Glomerular endothelial cell (primary cell): ENCODE results near the gene UNKL. TPM values are rescaled to one million over a fixed set of nuclear protein-coding genes. Genes with fewer than 3 reads are reported as not detected.

Experiments
- DNase-seq: peaks from one replicate; pipeline ENCODE4 v3.0.0-alpha.2; 2011; ENCODE audit warnings: low read depth, low spot score; ENCODE audit errors: extremely low read depth
- total RNA-seq: library from RNA; depleted of rRNA; stranded (reverse); fragments of >200 nt; gene quantifications from 2 replicates; pipeline ENCODE4 v1.2.3, GENCODE V29; 2015

UNKL gene
- total RNA-seq, 1 donor from 2014 or later = 27.3 TPM

- DNase-seq = no peak
These were observed 18.1 kb upstream of the UNKL start for GRCh38 chr16:1432388-1433262.

- DNase-seq = no peak
These were observed 17.2 kb upstream of the UNKL start for GRCh38 chr16:1431497-1432270.

- no peak for DNase-seq
These were observed 16.4 kb upstream of the UNKL start, which contains the start of gene PERCC1 for GRCh38 chr16:1430759-1431496. Gene PERCC1 (plus strand): TSS chr16:1431078. CDS start chr16:1432594, 1,516 bp downstream.

GRCh38 chr16:1430214-1430758, 15.8 kb upstream of the UNKL start:
- DNase-seq = no peak

GRCh38 chr16:1429631-1430030, 15.1 kb upstream of the UNKL start:
- no peak for DNase-seq

GRCh38 chr16:1429012-1429411, 14.5 kb upstream of the UNKL start:
- DNase-seq = no peak

- DNase-seq = no peak
These were observed 14.0 kb upstream of the UNKL start for GRCh38 chr16:1428511-1428910.

GRCh38 chr16:1427473-1428461, 13.3 kb upstream of the UNKL start:
- DNase-seq = no peak

- no peak for DNase-seq
These were observed 12.4 kb upstream of the UNKL start for GRCh38 chr16:1426734-1427471.

- DNase-seq = no peak
These were observed 11.3 kb upstream of the UNKL start for GRCh38 chr16:1425616-1426370.

- no peak for DNase-seq
These were observed 9.5 kb upstream of the UNKL start for GRCh38 chr16:1424028-1424427.

- DNase-seq = no peak
These were observed 7.6 kb upstream of the UNKL start for GRCh38 chr16:1422076-1422475.

GRCh38 chr16:1420111-1420539, 5.6 kb upstream of the UNKL start:
- no peak for DNase-seq

- DNase-seq = no peak
These were observed 2.0 kb upstream of the UNKL start for GRCh38 chr16:1416521-1416941.

GRCh38 chr16:1413684-1414531, 596 bp downstream of the UNKL start:
- no peak for DNase-seq

GRCh38 chr16:1412847-1413246, 1.7 kb downstream of the UNKL start:
- no peak for DNase-seq

- DNase-seq = no peak
These were observed 6.2 kb downstream of the UNKL start for GRCh38 chr16:1408171-1408837.
